Stomach (tissue), 4 donors: ENCODE measurements around the gene ABCC8.

ENCODE experiments used
- CTCF ChIP-seq, 7 experiments: fragments of 450-650 bp in 4 of 7; fragments of 200-600 bp in 3 of 7; sonication (generic) in 3 of 7; IDR thresholded peaks; one replicate each; pipeline ENCODE4 v1.5.1; 2016 to 2019; ENCODE audit warnings: antibody characterized with exemption in 7 of 7, control low read depth in 2 of 7, mild to moderate bottlenecking in 1 of 7
- EP300 ChIP-seq: sonication (generic); formaldehyde crosslinking; IDR thresholded peaks from one replicate; pipeline ENCODE4 v1.6.1; 2017; ENCODE audit warnings: antibody characterized with exemption
- POLR2A ChIP-seq, 4 donors: fragments of 450-650 bp; IDR thresholded peaks; one replicate each; pipeline ENCODE4 v1.6.1; 2016; ENCODE audit warnings: antibody characterized with exemption in 4 of 4, control low read depth in 2 of 4, mild to moderate bottlenecking in 1 of 4, moderate library complexity in 1 of 4
- POLR2AphosphoS5 ChIP-seq, 3 donors: sonication (generic); formaldehyde crosslinking; IDR thresholded peaks; one replicate each; pipeline ENCODE4 v1.6.1; 2016; ENCODE audit warnings: antibody characterized with exemption in 3 of 3

- TF ChIP-seq POLR2AphosphoS5 (IDR thresholded peaks at IDR 0.05), result no peak
- TF ChIP-seq EP300, result no peak
- no peak for TF ChIP-seq CTCF (IDR thresholded peaks at IDR 0.05)
- TF ChIP-seq POLR2A (IDR thresholded peaks at IDR 0.05), result no peak
Measured at GRCh38 chr11:17383461-17383860, 93.2 kb downstream of the ABCC8 start.
